Panc1 (cell line): ENCODE results near the gene OLFML3. TPM values are rescaled to one million over a fixed set of nuclear protein-coding genes. Genes with fewer than 3 reads are reported as not detected.

ENCODE experiments used
- ATAC-seq: fragments of 200-7000 bp; cut with Tn5 transposase; 2 replicates; pipeline ENCODE4 v1.9.1; 2020; ENCODE audit warnings: mild to moderate bottlenecking, moderate library complexity
- BruUV-seq: library from RNA; stranded (reverse); fragments of 400-500 nt; replicated peaks from 2 replicates; lab custom pipeline; 2021; lab: Mats Ljungman, UMichigan
- CTCF ChIA-PET: fragments of 300-600 bp; sonication (Branson Sonifier 250); formaldehyde crosslinking; loops from one replicate; lab custom pipeline; 2022; ENCODE audit warnings: antibody characterized with exemption; lab: Charles Lee
- POLR2A ChIA-PET: fragments of 300-600 bp; sonication (Branson Sonifier 250); formaldehyde crosslinking; loops from one replicate; lab custom pipeline; 2022; ENCODE audit warnings: antibody characterized with exemption; lab: Charles Lee
- DNase-seq: peaks from one replicate; pipeline ENCODE4 v3.0.0-alpha.2; 2010; ENCODE audit warnings: low read depth, low spot score
- H3K27ac ChIP-seq: 2 replicates; pipeline ENCODE4 v1.5.1; 2011; ENCODE audit warnings: mild to moderate bottlenecking, low read length, inconsistent platforms
- H3K27me3 ChIP-seq: fragments of 200-500 bp; sonication (Bioruptor generic); 2 replicates; pipeline ENCODE4 v1.6.0; 2014; ENCODE audit warnings: low read length, inconsistent platforms; ENCODE audit not compliant: control insufficient read depth, insufficient read depth
- H3K36me3 ChIP-seq: fragments of 200-500 bp; sonication (Bioruptor generic); 2 replicates; pipeline ENCODE4 v1.5.1; 2014; ENCODE audit warnings: inconsistent platforms, mild to moderate bottlenecking, low read length, moderate library complexity; ENCODE audit not compliant: control insufficient read depth, insufficient read depth
- H3K4me1 ChIP-seq: 2 replicates; pipeline ENCODE4 v1.5.1; 2011; ENCODE audit warnings: inconsistent platforms, mild to moderate bottlenecking, low read length, moderate library complexity; ENCODE audit not compliant: control insufficient read depth, insufficient read depth
- H3K4me3 ChIP-seq, 2 experiments: 2 replicates each; pipeline ENCODE4 v1.5.1; 2011 to 2012; ENCODE audit warnings: low read depth in 2 of 2, low read length in 2 of 2, mild to moderate bottlenecking in 2 of 2, inconsistent platforms in 1 of 2, moderate library complexity in 1 of 2
- H3K9me3 ChIP-seq: fragments of 200-500 bp; sonication (Bioruptor generic); 2 replicates; pipeline ENCODE4 v1.5.1; 2014; ENCODE audit warnings: low read depth, mild to moderate bottlenecking, inconsistent platforms, low read length, moderate library complexity; ENCODE audit not compliant: control insufficient read depth, insufficient read depth
- CTCF ChIP-seq: fragments of 450-650 bp; IDR thresholded peaks from 2 replicates; pipeline ENCODE4 v1.5.1; 2017; ENCODE audit warnings: mild to moderate bottlenecking
- POLR2AphosphoS5 ChIP-seq: IDR thresholded peaks from 2 replicates; pipeline ENCODE4 v1.6.1; 2012; ENCODE audit warnings: mild to moderate bottlenecking, low read depth, low read length, moderate library complexity
- REST ChIP-seq, 2 experiments: IDR thresholded peaks; 2 replicates each; pipeline ENCODE4 v1.6.1; 2011 to 2012; ENCODE audit warnings: low read depth in 2 of 2, control low read depth in 1 of 2, low read length in 1 of 2, mild to moderate bottlenecking in 1 of 2, moderate library complexity in 1 of 2; ENCODE audit not compliant: insufficient read depth in 1 of 2
- SIN3A ChIP-seq: IDR thresholded peaks from 2 replicates; pipeline ENCODE4 v1.6.1; 2012; ENCODE audit warnings: low read depth, mild to moderate bottlenecking, low read length, moderate library complexity, borderline replicate concordance; ENCODE audit not compliant: insufficient read depth
- TCF7L2 ChIP-seq: IDR thresholded peaks from 2 replicates; pipeline ENCODE4 v1.6.1; 2011; ENCODE audit warnings: mild to moderate bottlenecking, low read depth, low read length, inconsistent platforms
- in situ Hi-C: cut with HindIII; loops from 2 replicates; pipeline ENCODE4 v1.10.0; 2016; ENCODE audit warnings: low sequenced_read_pairs, low pct_unique_long_range_greater_than_20kb
- intact Hi-C: fragments of 100-400 bp; cut with micrococcal nuclease; formaldehyde crosslinking; loops from one replicate; pipeline ENCODE4 v1.10.0; 2022; ENCODE audit not compliant: unreplicated experiment
- total RNA-seq: library from RNA; stranded (reverse); gene quantifications from one replicate; pipeline ENCODE4 v1.2.1, GENCODE V29; 2021; ENCODE audit not compliant: unreplicated experiment

Gene OLFML3
- total RNA-seq, 1 experiment from 2014 or later = 0.15 TPM

- no peaks in the 10 kb centered on the region; the same call in 1 of the 2 replicates for H3K36me3 ChIP-seq
- in situ Hi-C loops = no loop called here
- ATAC-seq (no peak), DNase-seq (no peak)
- ChIA-PET CTCF (no interaction called here), POLR2A (no interaction called here)
- H3K4me3 ChIP-seq = no peak overlapping the region
- TF ChIP-seq SIN3A = no peak
- no peak for TF ChIP-seq REST (IDR thresholded peaks at IDR 0.05; ENCODE audit: insufficient read depth in 1 of 2, low read depth in 2 of 2, low read length in 1 of 2)
- no peak for TF ChIP-seq TCF7L2
- no peak for TF ChIP-seq CTCF
- no peak for TF ChIP-seq POLR2AphosphoS5
- no peaks in the 10 kb centered on the region for H3K4me1 ChIP-seq
- no TSS peak for BruUV-seq
- intact Hi-C loops = no loop called here
- H3K27me3 ChIP-seq = no peaks in the 10 kb centered on the region
- H3K9me3 ChIP-seq = no peaks in the 10 kb centered on the region
- H3K27ac ChIP-seq = no peak overlapping the region
These were observed 36.7 kb upstream of the OLFML3 start for GRCh38 chr1:113942527-113942926.

- Histone ChIP-seq H3K9me3 (no peaks in the 10 kb centered on the region), H3K27ac (no peak overlapping the region), H3K4me3 (no peak overlapping the region), H3K4me1 (no peaks in the 10 kb centered on the region), H3K27me3 (no peaks in the 10 kb centered on the region), H3K36me3 (no peaks in the 10 kb centered on the region; the same call in 1 of the 2 replicates)
- no peak for ATAC-seq
- DNase-seq = no peak
- intact Hi-C loops = no loop called here
- POLR2A ChIA-PET = no interaction called here
- TF ChIP-seq CTCF (no peak), SIN3A (no peak), TCF7L2 (no peak), REST (IDR thresholded peaks at IDR 0.05; ENCODE audit: insufficient read depth in 1 of 2, low read depth in 2 of 2, low read length in 1 of 2) (no peak), POLR2AphosphoS5 (no peak)
- in situ Hi-C loops = no loop called here
- no TSS peak for BruUV-seq
- CTCF ChIA-PET = no interaction called here
These were observed 36.1 kb upstream of the OLFML3 start for GRCh38 chr1:113943028-113943811.
